Neural progenitor cell (in vitro differentiated cells): Measurements from ENCODE around the gene GAB2.

Experiments used
- CTCF ChIP-seq: fragments of 200-600 bp; sonication (generic); IDR thresholded peaks from 2 replicates; pipeline ENCODE4 v1.5.1; 2017; ENCODE audit warnings: antibody characterized with exemption, mild to moderate bottlenecking
- EZH2 ChIP-seq: fragments of 200-600 bp; sonication (generic); IDR thresholded peaks from 2 replicates; pipeline ENCODE4 v1.6.1; 2017; ENCODE audit warnings: antibody characterized with exemption, mild to moderate bottlenecking, moderate library complexity

- TF ChIP-seq CTCF, result no peak
- no peak for TF ChIP-seq EZH2
Observed at GRCh38 chr11:78244080-78244479, 173.5 kb downstream of the GAB2 start.
